Gastroesophageal sphincter (tissue), 4 donors: Measurements from ENCODE around the gene IFNA17. TPM values are rescaled to one million over a fixed set of nuclear protein-coding genes. Genes with fewer than 3 reads are reported as not detected.
"Not testable (repeated sequence)": the region's sequence is repeated elsewhere in the genome, so short reads cannot be mapped to it uniquely, and the experiment has no call there.

Source experiments
- ATAC-seq: fragments of 150-250 bp; one replicate; pipeline ENCODE4 v1.9.1; 2016; ENCODE audit warnings: mild to moderate bottlenecking, moderate library complexity
- H3K27ac ChIP-seq, 4 donors: fragments of 200-600 bp; sonication (generic) in 3 of 4; 1 replicate in 3 of 4; 2 replicates in 1 of 4; pipeline ENCODE4 v1.5.1; 2016 to 2019
- H3K27me3 ChIP-seq: fragments of 200-600 bp; sonication (generic); one replicate; pipeline ENCODE4 v1.5.1; 2019
- H3K36me3 ChIP-seq, 2 donors: fragments of 200-600 bp; sonication (generic); one replicate each; pipeline ENCODE4 v1.5.1; 2019; ENCODE audit warnings: control low read depth in 1 of 2
- H3K4me1 ChIP-seq, 3 donors: fragments of 200-600 bp; sonication (generic); 1 replicate in 2 of 3; 2 replicates in 1 of 3; pipeline ENCODE4 v1.5.1; 2016 to 2019; ENCODE audit warnings: control low read depth in 2 of 3
- H3K4me3 ChIP-seq, 2 donors: fragments of 200-600 bp; sonication (generic); one replicate each; pipeline ENCODE4 v1.5.1; 2019; ENCODE audit warnings: mild to moderate bottlenecking in 1 of 2, moderate library complexity in 1 of 2
- H3K9me3 ChIP-seq, 3 donors: fragments of 200-600 bp; sonication (generic); one replicate each; pipeline ENCODE4 v1.5.1; 2017 to 2019; ENCODE audit warnings: control low read depth in 2 of 3
- CTCF ChIP-seq, 4 experiments: fragments of 200-600 bp in 2 of 4; fragments of 450-650 bp in 2 of 4; sonication (generic) in 1 of 4; IDR thresholded peaks; one replicate each; pipeline ENCODE4 v1.5.1; 2017 to 2019; ENCODE audit warnings: antibody characterized with exemption in 4 of 4, mild to moderate bottlenecking in 2 of 4, moderate library complexity in 2 of 4
- WGBS, 2 donors: methylation state at CpG; one replicate each; pipeline ENCODE4 v1.1.5; 2018; ENCODE audit warnings: low coverage in 1 of 2; 5-methylcytosine and 5-hydroxymethylcytosine counted together
- total RNA-seq, 4 donors: library from RNA; depleted of rRNA; stranded (reverse); fragments of >200 nt; gene quantifications; one replicate each; pipeline ENCODE4 v1.1.0, GENCODE V29; 2016

The IFNA17 gene
- total RNA-seq, 4 donors from 2014 or later = not detected

GRCh38 chr9:21182810-21183736 is 44.9 kb downstream of the IFNA17 start:
- H3K4me3 ChIP-seq, H3K27me3 ChIP-seq, H3K36me3 ChIP-seq, H3K27ac ChIP-seq, H3K4me1 ChIP-seq, H3K9me3 ChIP-seq: not testable (repeated sequence)
- peak in 1 of 4 experiments; percentile 38 for TF ChIP-seq CTCF (IDR thresholded peaks at IDR 0.05)
- WGBS, 2 donors = 10 to 37% methylated on average over 3 to 4 of the region's 4 CpGs
- ATAC-seq = peak; percentile 62

Other genes starting within 250 kb of the IFNA17 start
- 10 to 100 TPM in 3 of 4 donors, 1 to 10 TPM in 1; 9.8 to 23.9 (median 16.9) TPM for gene HACD4, start 196.6 kb downstream of the IFNA17 start, total RNA-seq
- not detected for gene IFNB1, start 150.3 kb downstream of the IFNA17 start, total RNA-seq
- gene IFNW1, start 86.4 kb downstream of the IFNA17 start, total RNA-seq = not detected
- gene IFNA21, start 61.6 kb downstream of the IFNA17 start, total RNA-seq = not detected
- gene IFNA4, start 40.6 kb downstream of the IFNA17 start, total RNA-seq = not detected
- gene IFNA7, start 26.0 kb downstream of the IFNA17 start, total RNA-seq = not detected
- gene IFNA10, start 21.1 kb downstream of the IFNA17 start, total RNA-seq = not detected
- gene IFNA16, start 10.9 kb downstream of the IFNA17 start, total RNA-seq = not detected
- gene IFNA14, start 11.8 kb upstream of the IFNA17 start, total RNA-seq = under 1 TPM in 1 of 4 donors, not detected in 3; 0.40 TPM
- gene IFNA5, start 77.1 kb upstream of the IFNA17 start, total RNA-seq = not detected
- 10 to 100 TPM; 20.5 to 32.1 (median 24.4) TPM for gene KLHL9, start 107.2 kb upstream of the IFNA17 start, total RNA-seq
- gene IFNA6, start 122.7 kb upstream of the IFNA17 start, total RNA-seq = not detected
- not detected for gene IFNA13, start 139.8 kb upstream of the IFNA17 start, total RNA-seq
- gene IFNA2, start 157.2 kb upstream of the IFNA17 start, total RNA-seq = not detected
- not detected for gene IFNA8, start 180.9 kb upstream of the IFNA17 start, total RNA-seq
- gene IFNA1, start 212.2 kb upstream of the IFNA17 start, total RNA-seq = not detected